ENCODE measurements around the gene PRDM7. TPM values are rescaled to one million over a fixed set of nuclear protein-coding genes. Genes with fewer than 3 reads are reported as not detected.

The PRDM7 gene
- total RNA-seq, 1 experiment from 2014 or later, result not detected

DNA sequence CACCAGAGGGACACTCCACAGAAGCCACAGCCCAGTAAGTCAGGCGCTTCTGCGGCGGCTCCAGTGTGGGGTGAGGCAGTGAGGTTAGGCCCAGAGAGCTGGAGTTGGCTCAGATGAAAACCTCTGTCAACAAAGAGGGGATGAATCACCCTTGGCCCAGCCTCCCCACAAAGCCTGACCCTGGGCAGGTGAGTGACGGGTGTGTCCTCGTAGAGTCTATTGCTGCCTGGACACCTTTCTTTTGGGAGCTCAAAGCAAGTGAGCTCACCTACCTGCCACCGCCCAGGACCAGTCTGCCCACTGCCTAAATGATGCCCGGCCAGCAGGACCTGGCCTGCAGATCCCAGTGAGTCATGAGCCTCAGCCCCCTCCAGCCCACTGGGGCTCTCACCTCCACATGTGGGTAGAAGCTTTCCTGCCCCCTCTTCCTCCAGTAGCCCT is 33.0 kb downstream of the PRDM7 start:
- ATAC-seq (no peak), DNase-seq (ENCODE audit: low spot score) (no peak)
- H3K4me3 Mint-ChIP-seq, result no peak overlapping the region
- H3K4me1 Mint-ChIP-seq, result peaks cover 8% of the 10 kb centered on the region
- H3K27ac Mint-ChIP-seq, result no peak overlapping the region
- ChIA-PET POLR2A (interaction anchor here (1.6 kb wide), 1 partner anchor 9 kb away, joined by 4 read pairs; no protein-coding TSS in a partner anchor), CTCF (no interaction called here)
- no peaks in the 10 kb centered on the region for H3K9me3 Mint-ChIP-seq
- H3K27me3 Mint-ChIP-seq (ENCODE audit: low read depth), result peaks cover 5% of the 10 kb centered on the region; the same call in 1 of the 2 replicates
- TF ChIP-seq EMX1 (CRISPR knock-in tag; IDR thresholded peaks at IDR 0.05) (no peak), NR3C1 (CRISPR knock-in tag; conservative IDR thresholded peaks at IDR 0.05; ENCODE audit: low read depth) (no peak), ZNF317 (CRISPR knock-in tag; IDR thresholded peaks at IDR 0.05; ENCODE audit: borderline replicate concordance, low read depth) (no peak), MLX (CRISPR knock-in tag; IDR thresholded peaks at IDR 0.05) (no peak), NFATC4 (CRISPR knock-in tag; IDR thresholded peaks at IDR 0.05) (no peak), ESRRA (CRISPR knock-in tag; IDR thresholded peaks at IDR 0.05; ENCODE audit: borderline replicate concordance) (no peak), SP1 (CRISPR knock-in tag; conservative IDR thresholded peaks at IDR 0.05) (no peak), GRHL2 (CRISPR knock-in tag; IDR thresholded peaks at IDR 0.05; ENCODE audit: insufficient replicate concordance, severe bottlenecking) (no peak), SMAD3 (CRISPR knock-in tag; IDR thresholded peaks at IDR 0.05; ENCODE audit: borderline replicate concordance) (no peak), RELA (CRISPR knock-in tag; IDR thresholded peaks at IDR 0.05; ENCODE audit: borderline replicate concordance) (no peak), FOXP1 (CRISPR knock-in tag; IDR thresholded peaks at IDR 0.05; ENCODE audit: borderline replicate concordance) (no peak), ZNF281 (CRISPR knock-in tag; IDR thresholded peaks at IDR 0.05) (no peak)
- TF ChIP-seq, protein P1, sequence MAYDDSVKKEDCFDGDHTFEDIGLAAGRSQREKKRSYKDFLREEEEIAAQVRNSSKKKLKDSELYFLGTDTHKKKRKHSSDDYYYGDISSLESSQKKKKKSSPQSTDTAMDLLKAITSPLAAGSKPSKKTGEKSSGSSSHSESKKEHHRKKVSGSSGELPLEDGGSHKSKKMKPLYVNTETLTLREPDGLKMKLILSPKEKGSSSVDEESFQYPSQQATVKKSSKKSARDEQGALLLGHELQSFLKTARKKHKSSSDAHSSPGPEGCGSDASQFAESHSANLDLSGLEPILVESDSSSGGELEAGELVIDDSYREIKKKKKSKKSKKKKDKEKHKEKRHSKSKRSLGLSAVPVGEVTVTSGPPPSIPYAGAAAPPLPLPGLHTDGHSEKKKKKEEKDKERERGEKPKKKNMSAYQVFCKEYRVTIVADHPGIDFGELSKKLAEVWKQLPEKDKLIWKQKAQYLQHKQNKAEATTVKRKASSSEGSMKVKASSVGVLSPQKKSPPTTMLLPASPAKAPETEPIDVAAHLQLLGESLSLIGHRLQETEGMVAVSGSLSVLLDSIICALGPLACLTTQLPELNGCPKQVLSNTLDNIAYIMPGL (CRISPR knock-in tag; IDR thresholded peaks at IDR 0.05), result no peak
- TF ChIP-seq, protein P2, sequence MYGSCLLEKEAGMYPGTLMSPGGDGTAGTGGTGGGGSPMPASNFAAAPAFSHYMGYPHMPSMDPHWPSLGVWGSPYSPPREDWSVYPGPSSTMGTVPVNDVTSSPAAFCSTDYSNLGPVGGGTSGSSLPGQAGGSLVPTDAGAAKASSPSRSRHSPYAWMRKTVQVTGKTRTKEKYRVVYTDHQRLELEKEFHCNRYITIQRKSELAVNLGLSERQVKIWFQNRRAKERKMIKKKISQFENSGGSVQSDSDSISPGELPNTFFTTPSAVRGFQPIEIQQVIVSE (CRISPR knock-in tag; IDR thresholded peaks at IDR 0.05; ENCODE audit: borderline replicate concordance), result no peak
- TF ChIP-seq, protein P3, sequence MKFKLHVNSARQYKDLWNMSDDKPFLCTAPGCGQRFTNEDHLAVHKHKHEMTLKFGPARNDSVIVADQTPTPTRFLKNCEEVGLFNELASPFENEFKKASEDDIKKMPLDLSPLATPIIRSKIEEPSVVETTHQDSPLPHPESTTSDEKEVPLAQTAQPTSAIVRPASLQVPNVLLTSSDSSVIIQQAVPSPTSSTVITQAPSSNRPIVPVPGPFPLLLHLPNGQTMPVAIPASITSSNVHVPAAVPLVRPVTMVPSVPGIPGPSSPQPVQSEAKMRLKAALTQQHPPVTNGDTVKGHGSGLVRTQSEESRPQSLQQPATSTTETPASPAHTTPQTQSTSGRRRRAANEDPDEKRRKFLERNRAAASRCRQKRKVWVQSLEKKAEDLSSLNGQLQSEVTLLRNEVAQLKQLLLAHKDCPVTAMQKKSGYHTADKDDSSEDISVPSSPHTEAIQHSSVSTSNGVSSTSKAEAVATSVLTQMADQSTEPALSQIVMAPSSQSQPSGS (CRISPR knock-in tag; IDR thresholded peaks at IDR 0.05; ENCODE audit: borderline replicate concordance, low read depth), result no peak
- H3K36me3 Mint-ChIP-seq, result peaks cover 20% of the 10 kb centered on the region

DNA sequence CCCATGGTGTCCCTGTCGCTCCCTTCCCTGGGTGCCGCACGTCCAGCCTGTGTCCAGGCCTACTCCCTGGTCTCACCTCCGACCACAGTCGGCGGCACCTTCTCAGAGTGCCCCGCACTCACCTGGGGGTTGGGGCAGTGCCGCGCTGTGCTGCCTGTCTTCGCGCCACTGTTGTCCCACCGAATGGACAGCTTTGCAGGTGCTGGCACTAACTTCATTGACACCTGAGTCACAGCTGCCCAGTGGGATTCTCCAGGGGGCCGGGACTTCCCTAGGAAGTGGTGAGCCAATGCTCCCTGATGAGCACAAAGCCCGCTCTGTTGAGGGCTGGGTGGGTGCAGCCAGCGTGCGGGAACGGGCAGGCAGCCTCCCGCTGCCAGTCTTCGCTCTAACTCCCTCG is 33.6 kb downstream of the PRDM7 start:
- CTCF ChIA-PET, result no interaction called here
- Mint-ChIP-seq H3K4me1 (peaks cover 7% of the 10 kb centered on the region), H3K27ac (no peak overlapping the region), H3K9me3 (no peaks in the 10 kb centered on the region), H3K4me3 (no peak overlapping the region), H3K27me3 (ENCODE audit: low read depth) (no peaks in the 10 kb centered on the region), H3K36me3 (peaks cover 25% of the 10 kb centered on the region)
- DNase-seq (ENCODE audit: low spot score) (no peak), ATAC-seq (no peak)
- POLR2A ChIA-PET, result interaction anchor here (1.6 kb wide), 1 partner anchor 9 kb away, joined by 4 read pairs; no protein-coding TSS in a partner anchor
- TF ChIP-seq ZBTB21 (CRISPR knock-in tag; IDR thresholded peaks at IDR 0.05; ENCODE audit: borderline replicate concordance) (no peak), NFE2L1 (CRISPR knock-in tag; IDR thresholded peaks at IDR 0.05) (no peak), HMGA2 (CRISPR knock-in tag; IDR thresholded peaks at IDR 0.05) (no peak), NR3C1 (CRISPR knock-in tag; conservative IDR thresholded peaks at IDR 0.05; ENCODE audit: low read depth) (no peak), USF2 (CRISPR knock-in tag; IDR thresholded peaks at IDR 0.05) (no peak), KAT7 (CRISPR knock-in tag; IDR thresholded peaks at IDR 0.05; ENCODE audit: borderline replicate concordance) (no peak), FOXK1 (CRISPR knock-in tag; IDR thresholded peaks at IDR 0.05) (no peak), SP1 (CRISPR knock-in tag; conservative IDR thresholded peaks at IDR 0.05) (no peak), TCF7 (CRISPR knock-in tag; IDR thresholded peaks at IDR 0.05; ENCODE audit: low read depth) (no peak)
- TF ChIP-seq, protein P4, sequence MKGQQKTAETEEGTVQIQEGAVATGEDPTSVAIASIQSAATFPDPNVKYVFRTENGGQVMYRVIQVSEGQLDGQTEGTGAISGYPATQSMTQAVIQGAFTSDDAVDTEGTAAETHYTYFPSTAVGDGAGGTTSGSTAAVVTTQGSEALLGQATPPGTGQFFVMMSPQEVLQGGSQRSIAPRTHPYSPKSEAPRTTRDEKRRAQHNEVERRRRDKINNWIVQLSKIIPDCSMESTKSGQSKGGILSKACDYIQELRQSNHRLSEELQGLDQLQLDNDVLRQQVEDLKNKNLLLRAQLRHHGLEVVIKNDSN (CRISPR knock-in tag; IDR thresholded peaks at IDR 0.05), result no peak

All from WTC11 (cell line).